ENCODE results near the gene ADGRL1. TPM values are rescaled to one million over a fixed set of nuclear protein-coding genes. Genes with fewer than 3 reads are reported as not detected.
"Not testable (repeated sequence)": the region's sequence is repeated elsewhere in the genome, so short reads cannot be mapped to it uniquely, and the experiment has no call there.

ADGRL1 gene
- total and polyA plus RNA-seq, 2 donors (not counting 1 experiment from before 2014, with no cell fraction given), result 1.7 to 3.5 TPM

- no peaks in the 10 kb centered on the region for H3K36me3 ChIP-seq (ENCODE audit: control insufficient read depth, insufficient read depth, low read length)
- peak; percentile 53 to 81 for DNase-seq (ENCODE audit: low read depth in 2 of 2)
- no peak overlapping the region for H3K27ac ChIP-seq (ENCODE audit: insufficient read depth, low read length)
- H3K9ac ChIP-seq (ENCODE audit: insufficient read depth, low read length), result no peak overlapping the region
- H3K27me3 ChIP-seq (ENCODE audit: control insufficient read depth, insufficient read depth, low read length), result no peaks in the 10 kb centered on the region
- H3K4me3 ChIP-seq (replicated peaks in 1 of 4; ENCODE audit: control extremely low read depth in 1 of 4, insufficient read depth in 1 of 4, low read depth in 3 of 4, low read length in 4 of 4), result no peak overlapping the region
- peaks cover 8% of the 10 kb centered on the region for H3K4me1 ChIP-seq (ENCODE audit: control insufficient read depth, extremely low read depth, insufficient read depth, low read length)
- H4K20me1 ChIP-seq (ENCODE audit: control insufficient read depth, extremely low read depth, insufficient read depth, low read length), result no peaks in the 10 kb centered on the region
- no peak overlapping the region for H2AFZ ChIP-seq (ENCODE audit: low read length)
- H3K4me2 ChIP-seq (ENCODE audit: extremely low read depth, insufficient read depth, low read length), result no peak overlapping the region
- no peaks in the 10 kb centered on the region for H3K79me2 ChIP-seq (ENCODE audit: control insufficient read depth, insufficient read depth, low read length)
- TF ChIP-seq, protein P1, sequence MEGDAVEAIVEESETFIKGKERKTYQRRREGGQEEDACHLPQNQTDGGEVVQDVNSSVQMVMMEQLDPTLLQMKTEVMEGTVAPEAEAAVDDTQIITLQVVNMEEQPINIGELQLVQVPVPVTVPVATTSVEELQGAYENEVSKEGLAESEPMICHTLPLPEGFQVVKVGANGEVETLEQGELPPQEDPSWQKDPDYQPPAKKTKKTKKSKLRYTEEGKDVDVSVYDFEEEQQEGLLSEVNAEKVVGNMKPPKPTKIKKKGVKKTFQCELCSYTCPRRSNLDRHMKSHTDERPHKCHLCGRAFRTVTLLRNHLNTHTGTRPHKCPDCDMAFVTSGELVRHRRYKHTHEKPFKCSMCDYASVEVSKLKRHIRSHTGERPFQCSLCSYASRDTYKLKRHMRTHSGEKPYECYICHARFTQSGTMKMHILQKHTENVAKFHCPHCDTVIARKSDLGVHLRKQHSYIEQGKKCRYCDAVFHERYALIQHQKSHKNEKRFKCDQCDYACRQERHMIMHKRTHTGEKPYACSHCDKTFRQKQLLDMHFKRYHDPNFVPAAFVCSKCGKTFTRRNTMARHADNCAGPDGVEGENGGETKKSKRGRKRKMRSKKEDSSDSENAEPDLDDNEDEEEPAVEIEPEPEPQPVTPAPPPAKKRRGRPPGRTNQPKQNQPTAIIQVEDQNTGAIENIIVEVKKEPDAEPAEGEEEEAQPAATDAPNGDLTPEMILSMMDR (conservative IDR thresholded peaks at IDR 0.05 in 1 of 2, IDR thresholded peaks at IDR 0.05 in 1 of 2; ENCODE audit: low read depth in 1 of 2, low read length in 2 of 2), result no peak
- no peaks in the 10 kb centered on the region for H3K9me3 ChIP-seq (ENCODE audit: control insufficient read depth, insufficient read depth, low read depth, low read length)
Observed at GRCh38 chr19:14146789-14147216, 59.2 kb downstream of the ADGRL1 start.

GRCh38 chr19:14146169-14146568, 59.8 kb downstream of the ADGRL1 start:
- not testable (repeated sequence) for H3K9ac ChIP-seq (ENCODE audit: insufficient read depth, low read length); H3K27me3 ChIP-seq (ENCODE audit: control insufficient read depth, insufficient read depth, low read length); H3K4me2 ChIP-seq (ENCODE audit: extremely low read depth, insufficient read depth, low read length); DNase-seq (ENCODE audit: low read depth in 2 of 2); H3K4me3 ChIP-seq (replicated peaks in 1 of 4; ENCODE audit: control extremely low read depth in 1 of 4, insufficient read depth in 1 of 4, low read depth in 3 of 4, low read length in 4 of 4); H4K20me1 ChIP-seq (ENCODE audit: control insufficient read depth, extremely low read depth, insufficient read depth, low read length); H3K79me2 ChIP-seq (ENCODE audit: control insufficient read depth, insufficient read depth, low read length); H2AFZ ChIP-seq (ENCODE audit: low read length); H3K36me3 ChIP-seq (ENCODE audit: control insufficient read depth, insufficient read depth, low read length); H3K9me3 ChIP-seq (ENCODE audit: control insufficient read depth, insufficient read depth, low read depth, low read length); H3K4me1 ChIP-seq (ENCODE audit: control insufficient read depth, extremely low read depth, insufficient read depth, low read length); H3K27ac ChIP-seq (ENCODE audit: insufficient read depth, low read length)

DNA sequence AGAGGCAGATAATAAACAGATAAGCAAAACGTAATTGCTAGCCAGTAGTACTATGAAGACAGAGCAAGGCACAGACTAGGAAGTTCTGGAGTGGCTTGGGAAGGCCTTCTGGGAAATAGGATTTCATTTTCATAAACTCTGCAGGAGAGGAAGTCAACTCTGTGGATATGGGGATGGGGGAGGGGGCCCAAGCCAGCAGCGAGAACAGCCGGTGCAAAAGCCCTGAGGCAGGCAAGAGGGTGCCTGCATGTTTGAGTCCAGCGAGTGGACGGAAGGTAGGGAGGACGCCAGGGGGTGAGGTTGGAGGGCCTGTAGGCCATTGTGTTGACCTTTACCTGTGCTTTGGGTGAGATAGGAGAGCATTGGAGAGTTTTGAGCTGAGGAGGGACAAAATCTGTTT, 60.6 kb downstream of the ADGRL1 start:
- Histone ChIP-seq H3K9ac (ENCODE audit: insufficient read depth, low read length) (no peak overlapping the region), H4K20me1 (ENCODE audit: control insufficient read depth, extremely low read depth, insufficient read depth, low read length) (no peaks in the 10 kb centered on the region), H3K4me2 (ENCODE audit: extremely low read depth, insufficient read depth, low read length) (no peak overlapping the region), H3K4me1 (ENCODE audit: control insufficient read depth, extremely low read depth, insufficient read depth, low read length) (peaks cover 8% of the 10 kb centered on the region), H3K9me3 (ENCODE audit: control insufficient read depth, insufficient read depth, low read depth, low read length) (no peaks in the 10 kb centered on the region), H3K79me2 (ENCODE audit: control insufficient read depth, insufficient read depth, low read length) (no peaks in the 10 kb centered on the region), H3K27ac (ENCODE audit: insufficient read depth, low read length) (no peak overlapping the region), H3K4me3 (replicated peaks in 1 of 4; ENCODE audit: control extremely low read depth in 1 of 4, insufficient read depth in 1 of 4, low read depth in 3 of 4, low read length in 4 of 4) (no peak overlapping the region), H3K36me3 (ENCODE audit: control insufficient read depth, insufficient read depth, low read length) (no peaks in the 10 kb centered on the region), H2AFZ (ENCODE audit: low read length) (no peak overlapping the region), H3K27me3 (ENCODE audit: control insufficient read depth, insufficient read depth, low read length) (no peaks in the 10 kb centered on the region)
- DNase-seq (ENCODE audit: low read depth in 2 of 2), result no peak
- TF ChIP-seq, protein P1 (conservative IDR thresholded peaks at IDR 0.05 in 1 of 2, IDR thresholded peaks at IDR 0.05 in 1 of 2; ENCODE audit: low read depth in 1 of 2, low read length in 2 of 2), result no peak
- no peak for TF ChIP-seq EZH2 (IDR thresholded peaks at IDR 0.05; ENCODE audit: low read length, missing control alignments)
